ENCODE measurements around the gene BRPF1.
A peak's percentile ranks its signal among the peaks of the same experiment; 100 is the strongest.

Gene BRPF1

DNA sequence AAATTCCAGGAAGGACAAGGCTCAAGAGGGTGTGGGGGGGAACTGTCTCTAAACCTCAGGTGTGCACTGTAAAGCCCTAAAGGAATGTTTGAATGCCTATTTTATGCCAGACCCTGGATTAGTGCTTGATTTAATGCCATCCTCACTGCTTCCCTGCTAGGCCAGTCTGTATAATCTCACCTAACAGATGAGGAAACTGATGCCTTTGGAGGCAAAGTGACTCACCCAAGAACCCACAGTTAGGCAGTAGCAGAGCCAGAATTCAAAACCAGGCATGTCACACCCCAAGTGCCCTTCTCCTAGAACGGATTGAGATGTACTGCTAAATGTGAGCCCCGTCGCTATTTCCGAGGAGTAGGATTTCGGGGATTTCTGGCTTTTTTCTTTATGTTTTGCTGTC, 30.4 kb downstream of the BRPF1 start:
- CTCF ChIA-PET = no interaction called here
- DNase-seq (ENCODE audit: low read depth, low spot score) = no peak
- POLR2A ChIA-PET = no interaction called here
- no peak overlapping the region for H3K4me3 ChIP-seq (ENCODE audit: low read depth, low read length)
- TF ChIP-seq, protein P1, sequence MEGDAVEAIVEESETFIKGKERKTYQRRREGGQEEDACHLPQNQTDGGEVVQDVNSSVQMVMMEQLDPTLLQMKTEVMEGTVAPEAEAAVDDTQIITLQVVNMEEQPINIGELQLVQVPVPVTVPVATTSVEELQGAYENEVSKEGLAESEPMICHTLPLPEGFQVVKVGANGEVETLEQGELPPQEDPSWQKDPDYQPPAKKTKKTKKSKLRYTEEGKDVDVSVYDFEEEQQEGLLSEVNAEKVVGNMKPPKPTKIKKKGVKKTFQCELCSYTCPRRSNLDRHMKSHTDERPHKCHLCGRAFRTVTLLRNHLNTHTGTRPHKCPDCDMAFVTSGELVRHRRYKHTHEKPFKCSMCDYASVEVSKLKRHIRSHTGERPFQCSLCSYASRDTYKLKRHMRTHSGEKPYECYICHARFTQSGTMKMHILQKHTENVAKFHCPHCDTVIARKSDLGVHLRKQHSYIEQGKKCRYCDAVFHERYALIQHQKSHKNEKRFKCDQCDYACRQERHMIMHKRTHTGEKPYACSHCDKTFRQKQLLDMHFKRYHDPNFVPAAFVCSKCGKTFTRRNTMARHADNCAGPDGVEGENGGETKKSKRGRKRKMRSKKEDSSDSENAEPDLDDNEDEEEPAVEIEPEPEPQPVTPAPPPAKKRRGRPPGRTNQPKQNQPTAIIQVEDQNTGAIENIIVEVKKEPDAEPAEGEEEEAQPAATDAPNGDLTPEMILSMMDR (IDR thresholded peaks at IDR 0.05; ENCODE audit: insufficient read depth, low read length, missing control alignments) = no peak

DNA sequence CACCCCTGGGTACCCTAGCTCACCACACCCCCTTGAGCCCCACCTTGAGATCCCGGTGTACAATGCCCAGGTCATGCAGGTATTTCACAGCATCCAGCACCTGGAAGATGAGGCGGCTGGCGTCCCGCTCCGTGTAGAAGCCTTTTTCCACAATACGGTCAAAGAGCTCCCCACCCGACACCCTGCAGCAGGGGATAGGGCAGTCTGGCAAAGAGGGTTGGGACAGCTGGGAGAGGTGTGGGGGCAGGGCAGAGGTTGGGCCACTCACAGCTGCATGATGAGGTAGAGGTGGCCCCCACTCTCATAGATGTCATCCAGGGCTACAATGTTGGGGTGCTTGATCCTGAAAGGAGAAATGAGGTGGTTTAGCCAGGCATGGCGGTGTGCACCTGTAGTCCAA, 31.3 kb downstream of the BRPF1 start:
- no peak for DNase-seq (ENCODE audit: low read depth, low spot score)
- CTCF ChIA-PET = interaction anchor here (0.5 to 1.1 kb wide), 2 partner anchors 260 to 513 kb away, joined by 3 read pairs; no protein-coding TSS in a partner anchor

DNA sequence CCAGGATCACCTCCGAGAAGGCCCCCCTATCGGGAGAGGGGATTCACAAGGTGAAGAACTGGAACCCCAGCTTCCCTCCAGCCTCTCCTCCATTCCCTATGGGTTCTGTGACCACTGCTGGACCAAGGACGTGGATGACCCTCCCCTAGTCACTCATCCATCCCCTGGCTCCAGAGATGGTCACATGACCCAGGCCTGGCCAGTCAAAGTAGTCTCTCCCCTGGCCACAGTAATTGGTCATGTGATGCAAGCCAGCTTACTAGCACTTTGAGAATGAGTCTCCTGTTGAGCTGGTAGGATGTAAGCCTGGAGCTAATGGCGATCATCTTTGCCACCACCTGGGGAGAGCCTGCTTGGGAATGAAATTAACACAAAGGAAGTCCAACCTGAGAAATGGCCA, 34.3 kb downstream of the BRPF1 start:
- POLR2A ChIA-PET = no interaction called here
- CTCF ChIA-PET = no interaction called here
- TF ChIP-seq, protein P1 (IDR thresholded peaks at IDR 0.05; ENCODE audit: insufficient read depth, low read length, missing control alignments) = no peak
- H3K4me3 ChIP-seq (ENCODE audit: low read depth, low read length) = no peak overlapping the region
- DNase-seq (ENCODE audit: low read depth, low spot score) = no peak

More for the DNA sequence above, 31.3 kb downstream of the BRPF1 start:
- TF ChIP-seq, protein P1 (IDR thresholded peaks at IDR 0.05; ENCODE audit: insufficient read depth, low read length, missing control alignments) = no peak
- POLR2A ChIA-PET = interaction anchor here (0.7 kb wide), 1 partner anchor 9 kb away, joined by 3 read pairs; no protein-coding TSS in a partner anchor
- no peak overlapping the region for H3K4me3 ChIP-seq (ENCODE audit: low read depth, low read length)

DNA sequence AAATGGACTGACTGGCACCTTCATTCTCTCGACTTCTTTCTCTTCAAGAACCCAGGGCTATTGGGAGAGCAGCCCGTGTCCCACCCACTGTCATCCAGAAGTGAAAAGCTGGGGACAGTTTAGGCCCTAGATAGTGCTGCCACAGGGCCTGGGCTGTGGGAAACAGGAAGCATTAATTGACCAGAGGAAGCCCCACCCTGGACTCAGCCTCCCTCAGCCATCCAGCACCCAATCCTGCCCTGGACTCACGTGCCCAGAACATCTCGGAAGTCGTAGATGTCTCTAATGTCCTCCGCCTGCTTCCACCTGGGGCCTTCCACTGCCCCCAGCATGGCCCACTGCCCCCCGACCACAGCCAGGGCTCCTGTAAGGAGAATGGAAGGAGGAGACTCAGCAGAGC, 35.9 kb downstream of the BRPF1 start:
- TF ChIP-seq, protein P1 (IDR thresholded peaks at IDR 0.05; ENCODE audit: insufficient read depth, low read length, missing control alignments) = no peak
- no peak for DNase-seq (ENCODE audit: low read depth, low spot score)
- H3K4me3 ChIP-seq (ENCODE audit: low read depth, low read length) = no peak overlapping the region
- ChIA-PET POLR2A (no interaction called here), CTCF (no interaction called here)

DNA sequence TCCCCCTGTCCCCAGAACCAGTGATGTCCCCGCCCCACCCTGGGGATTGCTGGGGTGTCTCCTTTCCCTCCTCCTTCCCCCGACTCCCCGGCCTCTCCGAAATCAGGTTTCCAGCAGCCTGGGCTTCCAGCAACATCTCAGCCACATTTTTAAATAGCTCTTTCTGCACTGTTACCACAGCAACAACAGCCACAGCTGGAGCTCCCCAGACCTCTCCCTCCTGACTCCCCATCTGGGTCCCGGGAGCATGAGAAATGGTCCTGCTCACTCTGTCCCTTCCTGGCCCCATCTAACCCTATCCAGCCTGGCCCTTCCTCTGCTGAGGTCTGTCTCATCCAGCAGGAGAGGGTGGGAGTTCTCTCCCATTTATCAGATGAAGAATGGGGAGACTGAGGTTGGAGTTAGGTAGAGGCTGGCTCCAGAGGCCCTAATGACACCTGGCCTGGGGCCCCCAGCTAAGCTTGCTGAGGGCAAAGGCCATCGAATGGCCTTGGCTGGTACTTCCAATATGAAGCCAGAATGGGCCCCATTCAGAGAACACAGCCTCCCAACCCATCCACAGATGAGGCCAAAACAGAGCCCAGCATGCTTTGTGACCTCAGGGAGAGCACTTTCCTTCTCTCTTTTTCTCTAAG, 36.7 kb downstream of the BRPF1 start:
- no peak for DNase-seq (ENCODE audit: low read depth, low spot score)
- POLR2A ChIA-PET = no interaction called here
- CTCF ChIA-PET = interaction anchor here (0.6 kb wide), 1 partner anchor 18 kb away, joined by 3 read pairs; no protein-coding TSS in a partner anchor
- H3K4me3 ChIP-seq (ENCODE audit: low read depth, low read length) = peak overlapping the region; percentile 66; the same call in 1 of the 2 replicates
- TF ChIP-seq, protein P1 (IDR thresholded peaks at IDR 0.05; ENCODE audit: insufficient read depth, low read length, missing control alignments) = no peak

DNA sequence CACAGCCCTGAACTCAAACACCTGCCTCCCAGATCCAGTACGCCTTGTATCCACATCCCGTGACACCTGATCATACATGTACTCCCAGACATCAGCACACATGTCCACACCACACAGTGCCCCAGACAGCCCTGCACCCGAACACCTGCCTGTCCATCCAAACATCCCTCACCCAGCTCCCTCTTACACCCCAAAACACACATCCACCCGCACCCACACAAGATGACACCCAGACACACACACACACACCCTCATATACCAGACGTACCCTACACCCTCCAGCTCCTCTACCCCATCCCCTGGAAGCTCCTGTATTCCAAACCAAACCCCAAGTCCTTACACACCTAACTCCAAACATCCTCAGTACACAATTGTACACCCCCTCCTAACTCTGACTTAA, 37.5 kb downstream of the BRPF1 start:
- CTCF ChIA-PET = interaction anchor here (0.6 kb wide), 1 partner anchor 18 kb away, joined by 3 read pairs; no protein-coding TSS in a partner anchor
- H3K4me3 ChIP-seq (ENCODE audit: low read depth, low read length) = peak overlapping the region; percentile 66
- TF ChIP-seq, protein P1 (IDR thresholded peaks at IDR 0.05; ENCODE audit: insufficient read depth, low read length, missing control alignments) = no peak
- POLR2A ChIA-PET = interaction anchor here (1.1 kb wide), 1 partner anchor 19 kb away, joined by 8 read pairs; the partner anchor contains the start of gene OGG1
- DNase-seq (ENCODE audit: low read depth, low spot score) = no peak

Measured in AG04449 (cell line).